Measurements from ENCODE around the gene BSDC1. TPM values are rescaled to one million over a fixed set of nuclear protein-coding genes. Genes with fewer than 3 reads are reported as not detected.
A peak's percentile ranks its signal among the peaks of the same experiment; 100 is the strongest.

The BSDC1 gene
- total RNA-seq, 1 donor from 2014 or later, result 71.9 TPM

GRCh38 chr1:32334864-32335534 is 59.2 kb downstream of the BSDC1 start:
- Histone ChIP-seq H3K4me3 (ENCODE audit: insufficient read depth, low read depth, low read length) (peak overlapping the region; percentile 90), H3K27me3 (ENCODE audit: insufficient read depth, low read length) (no peaks in the 10 kb centered on the region), H3K9ac (ENCODE audit: low read length) (peak overlapping the region; percentile 90), H3K27ac (ENCODE audit: low read depth, low read length) (peak overlapping the region; percentile 69), H3K4me1 (ENCODE audit: insufficient read depth, low read length) (peaks cover 47% of the 10 kb centered on the region), H3K4me2 (ENCODE audit: low read length) (peak overlapping the region; percentile 87), H3K36me3 (ENCODE audit: insufficient read depth, low read length) (peaks cover 22% of the 10 kb centered on the region), H3K9me3 (ENCODE audit: insufficient read depth, low read depth, low read length) (no peaks in the 10 kb centered on the region), H4K20me1 (ENCODE audit: insufficient read depth, low read length) (peaks cover 60% of the 10 kb centered on the region), H2AFZ (ENCODE audit: low read depth, low read length) (no peak overlapping the region), H3K79me2 (ENCODE audit: insufficient read depth, low read length) (peaks cover 36% of the 10 kb centered on the region)
- H3K36me3 Mint-ChIP-seq (ENCODE audit: low read depth, unreplicated experiment), result peaks cover 27% of the 10 kb centered on the region
- peak overlapping the region; percentile 95 for H3K4me3 Mint-ChIP-seq (ENCODE audit: unreplicated experiment)
- no peaks in the 10 kb centered on the region for H3K9me3 Mint-ChIP-seq (ENCODE audit: unreplicated experiment)
- H3K27me3 Mint-ChIP-seq (ENCODE audit: low read depth, unreplicated experiment), result no peaks in the 10 kb centered on the region
- peak; percentile 39 for TF ChIP-seq CTCF (IDR thresholded peaks at IDR 0.05; ENCODE audit: insufficient read depth, low read depth, low read length)
- no peak for TF ChIP-seq EZH2 (IDR thresholded peaks at IDR 0.05; ENCODE audit: insufficient read depth, low read length)
- FAIRE-seq (no peak), DNase-seq (ENCODE audit: low read depth) (no peak)
- H3K27ac Mint-ChIP-seq (ENCODE audit: unreplicated experiment), result peak overlapping the region; percentile 73
- peaks cover 40% of the 10 kb centered on the region for H3K4me1 Mint-ChIP-seq (ENCODE audit: low read depth, unreplicated experiment)

GRCh38 chr1:32334274-32334861 is 59.9 kb downstream of the BSDC1 start:
- Histone ChIP-seq H3K4me3 (ENCODE audit: insufficient read depth, low read depth, low read length) (peak overlapping the region; percentile 90), H3K27me3 (ENCODE audit: insufficient read depth, low read length) (no peaks in the 10 kb centered on the region), H3K27ac (ENCODE audit: low read depth, low read length) (no peak overlapping the region), H3K9ac (ENCODE audit: low read length) (peak overlapping the region; percentile 90), H3K79me2 (ENCODE audit: insufficient read depth, low read length) (peaks cover 36% of the 10 kb centered on the region), H3K9me3 (ENCODE audit: insufficient read depth, low read depth, low read length) (no peaks in the 10 kb centered on the region), H3K36me3 (ENCODE audit: insufficient read depth, low read length) (peaks cover 28% of the 10 kb centered on the region), H2AFZ (ENCODE audit: low read depth, low read length) (no peak overlapping the region), H3K4me2 (ENCODE audit: low read length) (peak overlapping the region; percentile 87), H3K4me1 (ENCODE audit: insufficient read depth, low read length) (peaks cover 40% of the 10 kb centered on the region), H4K20me1 (ENCODE audit: insufficient read depth, low read length) (peaks cover 63% of the 10 kb centered on the region)
- H3K4me3 Mint-ChIP-seq (ENCODE audit: unreplicated experiment), result peak overlapping the region; percentile 95
- FAIRE-seq (no peak), DNase-seq (ENCODE audit: low read depth) (no peak)
- peaks cover 35% of the 10 kb centered on the region for H3K4me1 Mint-ChIP-seq (ENCODE audit: low read depth, unreplicated experiment)
- peak overlapping the region; percentile 35 for H3K27ac Mint-ChIP-seq (ENCODE audit: unreplicated experiment)
- peaks cover 1% of the 10 kb centered on the region for H3K9me3 Mint-ChIP-seq (ENCODE audit: unreplicated experiment)
- TF ChIP-seq EZH2 (IDR thresholded peaks at IDR 0.05; ENCODE audit: insufficient read depth, low read length), result no peak
- TF ChIP-seq CTCF (IDR thresholded peaks at IDR 0.05; ENCODE audit: insufficient read depth, low read depth, low read length), result no peak
- H3K36me3 Mint-ChIP-seq (ENCODE audit: low read depth, unreplicated experiment), result peaks cover 28% of the 10 kb centered on the region
- H3K27me3 Mint-ChIP-seq (ENCODE audit: low read depth, unreplicated experiment), result no peaks in the 10 kb centered on the region
